Measurements from ENCODE around the gene ID1.
"Not testable (repeated sequence)": the region's sequence is repeated elsewhere in the genome, so short reads cannot be mapped to it uniquely, and the experiment has no call there.

ID1 gene

GRCh38 chr20:31573555-31574321 lies 31.4 kb upstream of the ID1 start:
- no peak for DNase-seq

GRCh38 chr20:31574986-31575385 lies 30.1 kb upstream of the ID1 start:
- DNase-seq: not testable (repeated sequence)

GRCh38 chr20:31576751-31577150 lies 28.3 kb upstream of the ID1 start:
- DNase-seq: no peak

GRCh38 chr20:31577194-31577593 lies 27.9 kb upstream of the ID1 start:
- DNase-seq: no peak

- DNase-seq: no peak
These were observed 26.5 kb upstream of the ID1 start for GRCh38 chr20:31578448-31579138.

GRCh38 chr20:31579245-31579644 lies 25.8 kb upstream of the ID1 start:
- DNase-seq: no peak

- DNase-seq: not testable (repeated sequence)
These were observed 25.0 kb upstream of the ID1 start for GRCh38 chr20:31579941-31580651.

GRCh38 chr20:31580706-31581105 lies 24.4 kb upstream of the ID1 start:
- no peak for DNase-seq

- no peak for DNase-seq
These were observed 23.7 kb upstream of the ID1 start for GRCh38 chr20:31581391-31581790.

GRCh38 chr20:31587545-31588389 lies 17.3 kb upstream of the ID1 start:
- peak; percentile 34 for DNase-seq

GRCh38 chr20:31590717-31591225 lies 14.3 kb upstream of the ID1 start:
- DNase-seq: no peak

- peak; percentile 70 for DNase-seq
These were observed 11.7 kb upstream of the ID1 start for GRCh38 chr20:31593221-31594001.

GRCh38 chr20:31594002-31594557 lies 11.0 kb upstream of the ID1 start:
- DNase-seq: no peak

- DNase-seq: no peak
These were observed 10.3 kb upstream of the ID1 start for GRCh38 chr20:31594558-31595379.

- no peak for DNase-seq
These were observed 9.8 kb upstream of the ID1 start for GRCh38 chr20:31595380-31595653.

GRCh38 chr20:31595654-31596411 lies 9.3 kb upstream of the ID1 start:
- DNase-seq: peak; percentile 83

- not testable (repeated sequence) for DNase-seq
These were observed 8.7 kb upstream of the ID1 start for GRCh38 chr20:31596412-31596715.

- DNase-seq: no peak
These were observed 8.1 kb upstream of the ID1 start for GRCh38 chr20:31596831-31597480.

GRCh38 chr20:31597481-31597855 lies 7.6 kb upstream of the ID1 start:
- no peak for DNase-seq

- DNase-seq: no peak
These were observed 2.7 kb upstream of the ID1 start for GRCh38 chr20:31602431-31602778.

All from fibroblast of skin of back (primary cell).